PC-9 (cell line): ENCODE data around the gene EDN1. TPM values are rescaled to one million over a fixed set of nuclear protein-coding genes. Genes with fewer than 3 reads are reported as not detected.
A peak's percentile ranks its signal among the peaks of the same experiment; 100 is the strongest.
"Not testable (repeated sequence)": the region's sequence is repeated elsewhere in the genome, so short reads cannot be mapped to it uniquely, and the experiment has no call there.

Experiments
- BruUV-seq: library from RNA; stranded (reverse); fragments of 400-500 nt; replicated peaks from 2 replicates; lab custom pipeline; 2021; lab: Mats Ljungman, UMichigan
- CTCF ChIA-PET: fragments of 300-600 bp; sonication (Branson Sonifier 250); formaldehyde crosslinking; loops from one replicate; lab custom pipeline; 2022; ENCODE audit warnings: antibody characterized with exemption; lab: Charles Lee
- POLR2A ChIA-PET: fragments of 300-600 bp; sonication (Branson Sonifier 250); formaldehyde crosslinking; loops from one replicate; lab custom pipeline; 2022; ENCODE audit warnings: antibody characterized with exemption; ENCODE audit not compliant: unreplicated experiment; lab: Charles Lee
- DNase-seq, 2 experiments: peaks; one replicate each; pipeline versions ENCODE4 v3.0.0 to v3.0.0-alpha.2; 2015 to 2022; ENCODE audit warnings: mixed read lengths in 1 of 2
- H2AFZ ChIP-seq: fragments of 200-600 bp; sonication (generic); 2 replicates; pipeline ENCODE4 v1.8.1; 2017; ENCODE audit warnings: antibody characterized with exemption
- H3F3A ChIP-seq: fragments of 200-600 bp; sonication (generic); 2 replicates; pipeline ENCODE4 v1.8.1; 2017; ENCODE audit warnings: antibody characterized with exemption, mild to moderate bottlenecking, low read depth; ENCODE audit not compliant: insufficient read depth
- H3K27ac ChIP-seq: fragments of 200-600 bp; sonication (generic); 2 replicates; pipeline ENCODE4 v1.6.1; 2016; ENCODE audit warnings: mixed run types
- H3K27me3 ChIP-seq: fragments of 200-600 bp; sonication (generic); 2 replicates; pipeline ENCODE4 v1.6.1; 2016; ENCODE audit warnings: low read depth, mixed run types; ENCODE audit not compliant: insufficient read depth
- H3K36me3 ChIP-seq: fragments of 200-600 bp; sonication (generic); 2 replicates; pipeline ENCODE4 v1.6.1; 2016; ENCODE audit warnings: low read depth, mixed run types
- H3K4me1 ChIP-seq: fragments of 200-600 bp; sonication (generic); replicated peaks from 2 replicates; pipeline ENCODE4 v1.6.1; 2016; ENCODE audit warnings: mixed run types; ENCODE audit not compliant: insufficient read depth
- H3K4me2 ChIP-seq: fragments of 200-600 bp; sonication (generic); 2 replicates; pipeline ENCODE4 v1.6.1; 2017; ENCODE audit warnings: mixed run types
- H3K4me3 ChIP-seq: fragments of 200-600 bp; sonication (generic); 2 replicates; pipeline ENCODE4 v1.6.1; 2016; ENCODE audit warnings: mixed run types
- H3K79me2 ChIP-seq: fragments of 200-600 bp; sonication (generic); 2 replicates; pipeline ENCODE4 v1.6.1; 2017; ENCODE audit warnings: low read depth, mixed run types
- H3K9me2 ChIP-seq: fragments of 200-600 bp; sonication (generic); 2 replicates; pipeline ENCODE4 v1.8.1; 2017; ENCODE audit warnings: mild to moderate bottlenecking; ENCODE audit not compliant: insufficient read depth
- H3K9me3 ChIP-seq: fragments of 200-600 bp; sonication (generic); 2 replicates; pipeline ENCODE4 v1.8.1; 2016; ENCODE audit warnings: low read depth; ENCODE audit not compliant: insufficient read depth
- H4K20me1 ChIP-seq: fragments of 200-600 bp; sonication (generic); 2 replicates; pipeline ENCODE4 v1.8.1; 2017; ENCODE audit not compliant: insufficient read depth
- CTCF ChIP-seq: fragments of 200-600 bp; sonication (generic); conservative IDR thresholded peaks from 2 replicates; pipeline ENCODE4 v1.6.1; 2017; ENCODE audit warnings: mixed run types, antibody characterized with exemption, mild to moderate bottlenecking, moderate library complexity
- EZH2 ChIP-seq: fragments of 200-600 bp; sonication (generic); IDR thresholded peaks from 2 replicates; pipeline ENCODE4 v1.8.0; 2017; ENCODE audit warnings: antibody characterized with exemption, low read depth
- intact Hi-C: fragments of 100-400 bp; cut with micrococcal nuclease; formaldehyde crosslinking; loops from one replicate; pipeline ENCODE4 v1.10.0; 2022; ENCODE audit not compliant: unreplicated experiment
- total RNA-seq: library from RNA; stranded (reverse); gene quantifications from 2 replicates; pipeline ENCODE4 v1.2.3, GENCODE V29; 2021

Gene EDN1
- total RNA-seq, 1 experiment from 2014 or later = 3.3 TPM

GRCh38 chr6:12331951-12332749 lies 42.0 kb downstream of the EDN1 start:
- Histone ChIP-seq H3K27ac (peak overlapping the region; percentile 34), H3K4me2 (peak overlapping the region; percentile 7; the same call in 1 of the 2 replicates), H2AFZ (no peak overlapping the region), H3K27me3 (no peaks in the 10 kb centered on the region), H3K4me3 (no peak overlapping the region), H3F3A (peaks cover 5% of the 10 kb centered on the region), H3K9me3 (no peaks in the 10 kb centered on the region), H3K79me2 (no peaks in the 10 kb centered on the region), H3K36me3 (no peaks in the 10 kb centered on the region), H3K4me1 (peaks cover 57% of the 10 kb centered on the region), H3K9me2 (no peaks in the 10 kb centered on the region), H4K20me1 (no peaks in the 10 kb centered on the region)
- CTCF ChIA-PET = interaction anchor here (0.7 kb wide), 1 partner anchor 1003 kb away, joined by 7 read pairs; no protein-coding TSS in a partner anchor
- POLR2A ChIA-PET = interaction anchor here (0.6 kb wide), 2 partner anchors 10 to 322 kb away, joined by 6 to 14 read pairs; no protein-coding TSS in a partner anchor
- peak in 1 of 2 experiments; percentile 94 for DNase-seq
- intact Hi-C loops = no loop called here
- no peak for TF ChIP-seq EZH2
- TF ChIP-seq CTCF = no peak
- BruUV-seq = no TSS peak

GRCh38 chr6:12332750-12333079 lies 42.6 kb downstream of the EDN1 start:
- H3K27ac ChIP-seq, H3K4me2 ChIP-seq, POLR2A ChIA-PET, intact Hi-C loops, H2AFZ ChIP-seq, H3K36me3 ChIP-seq, H3F3A ChIP-seq, H3K27me3 ChIP-seq, H3K9me3 ChIP-seq, H4K20me1 ChIP-seq, H3K9me2 ChIP-seq, BruUV-seq, DNase-seq, H3K4me3 ChIP-seq, H3K79me2 ChIP-seq: not testable (repeated sequence)
- H3K4me1 ChIP-seq = peaks cover 51% of the 10 kb centered on the region
- CTCF ChIA-PET = interaction anchor here (0.7 kb wide), 1 partner anchor 1004 kb away, joined by 7 read pairs; no protein-coding TSS in a partner anchor

GRCh38 chr6:12333128-12333527 lies 43.0 kb downstream of the EDN1 start:
- Histone ChIP-seq H3K36me3 (no peaks in the 10 kb centered on the region), H3K27ac (no peak overlapping the region), H4K20me1 (no peaks in the 10 kb centered on the region), H3K9me2 (no peaks in the 10 kb centered on the region), H3K79me2 (no peaks in the 10 kb centered on the region), H3K4me3 (no peak overlapping the region), H2AFZ (no peak overlapping the region), H3K9me3 (no peaks in the 10 kb centered on the region; the same call in 1 of the 2 replicates), H3K4me2 (no peak overlapping the region), H3K27me3 (no peaks in the 10 kb centered on the region), H3K4me1 (peaks cover 50% of the 10 kb centered on the region), H3F3A (peaks cover 5% of the 10 kb centered on the region)
- DNase-seq = no peak
- ChIA-PET POLR2A (no interaction called here), CTCF (no interaction called here)
- no peak for TF ChIP-seq CTCF
- BruUV-seq = no TSS peak
- intact Hi-C loops = no loop called here
